CD4-positive, alpha-beta T cell treated with Interleukin-12 subunit alpha and Interleukin-12 subunit beta, for 1 hour (primary cell): ENCODE data around the gene TRAP1.
"Not testable (repeated sequence)": the region's sequence is repeated elsewhere in the genome, so short reads cannot be mapped to it uniquely, and the experiment has no call there.

Experiments used
- DNase-seq: peaks from one replicate; pipeline ENCODE4 v3.0.0-alpha.2; 2020

The TRAP1 gene

GRCh38 chr16:3645108-3645503, 72.2 kb downstream of the TRAP1 start:
- DNase-seq, result no peak

- DNase-seq, result no peak
Measured at GRCh38 chr16:3643095-3643730, 74.1 kb downstream of the TRAP1 start.

DNA sequence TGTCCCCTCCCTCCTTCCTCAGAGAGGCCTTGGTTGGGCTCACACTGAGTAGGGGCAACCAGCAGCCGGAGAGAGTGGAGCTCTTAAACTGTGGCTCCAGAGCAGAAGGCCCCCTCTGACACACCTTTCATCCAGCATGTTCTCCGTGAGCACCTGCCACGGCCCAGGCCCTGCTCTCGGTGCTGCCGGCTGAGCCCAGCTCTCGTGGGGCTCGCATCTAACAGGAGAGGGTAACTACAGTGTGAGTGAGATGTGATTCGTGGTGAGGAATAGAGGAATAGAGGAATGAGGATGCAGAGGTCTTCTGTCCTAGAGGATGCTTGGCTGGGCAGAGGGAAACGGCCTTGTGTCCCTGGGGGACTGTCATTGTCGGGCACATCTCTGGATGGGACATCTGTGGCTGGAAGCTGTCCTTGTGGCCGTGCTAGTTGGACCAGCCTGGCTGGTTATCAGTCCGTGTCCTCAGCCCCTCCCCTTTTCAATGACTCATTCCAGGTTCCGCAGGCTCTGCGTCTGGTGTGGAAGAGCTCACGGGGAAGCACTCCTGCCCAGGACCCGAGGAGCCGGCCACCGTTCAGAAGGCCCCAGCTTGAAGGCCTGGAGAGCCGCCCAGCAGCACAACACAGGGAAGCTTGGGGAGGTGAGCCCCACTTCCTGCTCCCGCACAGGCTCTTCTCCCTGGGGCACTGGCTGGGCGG, 74.8 kb downstream of the TRAP1 start:
- no peak for DNase-seq

GRCh38 chr16:3641801-3642396, 75.4 kb downstream of the TRAP1 start:
- no peak for DNase-seq

- no peak for DNase-seq
Measured at GRCh38 chr16:3640632-3641501, 76.5 kb downstream of the TRAP1 start.

DNA sequence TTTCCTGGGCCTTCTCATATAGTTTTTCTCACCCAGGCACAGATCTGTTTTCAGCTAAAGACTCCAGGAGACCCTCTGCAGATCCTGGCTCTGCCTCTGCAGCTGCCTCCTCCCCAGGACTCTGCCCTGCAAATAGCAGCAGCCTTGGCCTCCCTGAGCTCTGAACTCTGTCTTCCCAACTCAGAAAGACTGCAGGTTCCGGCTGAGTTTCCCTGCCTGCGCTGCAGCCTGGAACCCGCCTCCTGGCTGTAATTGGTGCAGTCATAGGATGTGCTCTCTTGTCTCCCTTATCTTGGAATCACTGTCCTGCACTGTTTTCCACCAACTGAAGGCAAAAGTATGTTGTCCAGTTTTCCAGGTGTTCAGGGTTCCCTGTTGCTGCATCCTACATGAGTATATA, 77.1 kb downstream of the TRAP1 start:
- no peak for DNase-seq

GRCh38 chr16:3638916-3639644, 78.2 kb downstream of the TRAP1 start:
- DNase-seq, result no peak

- DNase-seq, result peak; percentile 27
Measured at GRCh38 chr16:3637371-3637923, 79.9 kb downstream of the TRAP1 start.

GRCh38 chr16:3625911-3626732, 91.2 kb downstream of the TRAP1 start:
- DNase-seq, result peak; percentile 29

- no peak for DNase-seq
Measured at GRCh38 chr16:3625331-3625730, 92.0 kb downstream of the TRAP1 start.

DNA sequence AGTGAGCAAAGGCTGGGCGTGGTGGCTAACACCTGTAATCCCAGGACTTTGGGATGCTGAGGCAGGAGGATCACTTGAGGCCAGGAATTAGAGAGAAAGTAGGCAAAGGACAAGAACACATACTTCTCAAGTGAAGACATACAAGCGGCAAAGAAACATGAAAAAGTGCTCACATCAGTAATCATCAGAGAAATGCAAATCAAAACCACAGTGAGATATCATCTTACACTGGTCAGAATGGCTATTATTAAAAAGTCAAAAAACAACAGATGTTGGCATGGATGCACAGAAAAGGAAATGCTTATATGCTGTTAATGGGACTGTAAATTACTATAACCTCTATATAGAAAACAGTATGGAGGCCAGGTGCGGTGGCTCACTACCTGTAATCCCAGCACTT, 93.7 kb downstream of the TRAP1 start:
- DNase-seq, result no peak

GRCh38 chr16:3618769-3619141, 98.6 kb downstream of the TRAP1 start:
- no peak for DNase-seq

GRCh38 chr16:3612510-3613466, 104.5 kb downstream of the TRAP1 start:
- DNase-seq, result no peak

GRCh38 chr16:3611146-3611975, 106.0 kb downstream of the TRAP1 start, which contains the start of gene SLX4:
SLX4 (minus strand) TSS chr16:3611606; CDS start chr16:3608964, 2,642 bp downstream.
- peak; percentile 94 for DNase-seq

- DNase-seq, result no peak
Measured at GRCh38 chr16:3610698-3611145, 106.6 kb downstream of the TRAP1 start.

DNA sequence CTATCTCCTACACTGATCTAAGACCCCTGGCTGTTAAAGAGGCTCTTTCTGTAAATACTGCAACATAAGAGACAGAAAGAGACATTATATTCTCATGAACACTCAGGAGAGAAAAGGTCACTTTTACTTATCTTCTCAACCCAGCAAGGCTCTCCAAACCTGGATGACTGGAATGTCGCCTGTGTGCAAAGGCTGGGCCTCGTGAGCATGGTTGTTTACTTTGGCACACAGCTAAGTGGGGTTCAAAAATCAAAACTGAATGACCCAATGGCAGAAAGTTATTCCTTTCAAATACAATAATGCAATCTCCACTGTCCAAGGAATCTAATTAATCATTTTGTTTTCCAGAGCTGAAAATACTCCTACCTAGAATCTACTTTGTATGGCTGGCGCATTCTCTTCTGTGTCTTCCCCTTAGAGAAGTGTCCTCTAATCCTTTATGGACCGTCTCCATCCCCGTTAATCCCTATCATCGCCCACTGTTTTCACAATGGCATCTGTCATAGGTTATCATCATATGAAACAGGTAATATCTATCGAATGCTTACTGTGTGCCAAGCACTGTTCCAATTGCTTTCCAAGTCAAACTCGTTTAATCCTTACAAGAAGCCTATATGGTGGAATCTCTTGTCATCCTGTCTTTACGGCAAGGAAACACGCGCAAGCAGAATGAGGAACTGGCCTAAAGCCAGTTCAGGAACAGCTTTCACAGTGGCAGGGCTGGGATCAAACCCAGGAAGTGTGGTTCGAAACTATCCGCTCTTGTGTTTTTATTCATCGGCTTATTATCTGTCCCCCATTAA, 107.2 kb downstream of the TRAP1 start:
- DNase-seq, result no peak

DNA sequence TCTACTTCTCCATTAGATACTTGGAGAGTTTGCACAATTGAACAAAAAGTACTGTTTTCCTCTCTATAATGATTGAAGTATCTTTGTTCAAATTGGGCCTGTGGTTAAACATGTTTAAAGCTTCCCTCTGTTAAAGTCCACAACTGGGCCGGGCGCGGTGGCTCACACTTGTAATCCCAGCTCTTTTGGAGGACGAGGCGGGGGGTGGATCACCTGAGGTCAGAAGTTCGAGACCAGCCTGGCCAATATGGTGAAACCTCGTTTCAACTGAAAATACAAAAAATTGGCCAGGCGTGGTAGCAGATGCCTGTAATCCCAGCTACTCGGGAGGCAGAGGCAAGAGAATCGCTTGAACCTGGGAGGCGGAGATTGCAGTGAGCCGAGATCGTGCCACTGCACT, 108.3 kb downstream of the TRAP1 start:
- not testable (repeated sequence) for DNase-seq

- DNase-seq, result no peak
Measured at GRCh38 chr16:3608069-3608468, 109.3 kb downstream of the TRAP1 start.
